H1 (cell line): ENCODE results near the gene FMOD. TPM values are rescaled to one million over a fixed set of nuclear protein-coding genes. Genes with fewer than 3 reads are reported as not detected.
A peak's percentile ranks its signal among the peaks of the same experiment; 100 is the strongest.

ENCODE experiments used
- CTCF ChIA-PET: fragments of 300-600 bp; sonication (Branson Sonifier 250); formaldehyde crosslinking; loops from one replicate; lab custom pipeline; 2021; ENCODE audit not compliant: partially characterized antibody; lab: Charles Lee
- POLR2A ChIA-PET: fragments of 300-600 bp; sonication (Branson Sonifier 250); formaldehyde crosslinking; loops from one replicate; lab custom pipeline; 2021; ENCODE audit warnings: inconsistent platforms; ENCODE audit not compliant: partially characterized antibody; lab: Charles Lee
- DNase-seq, 2 experiments: peaks; one replicate each; pipeline versions ENCODE4 v3.0.0 to v3.0.0-alpha.2; 2010 to 2022; ENCODE audit warnings: low spot score in 2 of 2, low read depth in 1 of 2, mixed read lengths in 1 of 2
- FAIRE-seq: peaks from 2 replicates; lab custom pipeline; 2011; peaks lifted over from hg19 to GRCh38; lab: Jason Lieb, UNC
- H2AFZ ChIP-seq: 2 replicates; pipeline ENCODE4 v1.8.1; 2012; ENCODE audit warnings: low read length, inconsistent platforms
- H2AK5ac ChIP-seq: 2 replicates; pipeline ENCODE4 v1.6.1; 2013; ENCODE audit warnings: low read depth, low read length
- H2BK120ac ChIP-seq: replicated peaks from 2 replicates; pipeline ENCODE3; 2013; ENCODE audit warnings: low read depth, low read length, inconsistent platforms
- H2BK12ac ChIP-seq: 2 replicates; pipeline ENCODE4 v1.6.1; 2013; ENCODE audit warnings: low read depth, low read length
- H2BK15ac ChIP-seq: 2 replicates; pipeline ENCODE4 v1.6.1; 2013; ENCODE audit warnings: low read length
- H2BK20ac ChIP-seq: 2 replicates; pipeline ENCODE4 v1.6.1; 2013; ENCODE audit warnings: low read length
- H2BK5ac ChIP-seq: 2 replicates; pipeline ENCODE4 v1.6.1; 2013; ENCODE audit warnings: low read depth, low read length
- H3K14ac ChIP-seq: 2 replicates; pipeline ENCODE4 v1.6.1; 2013; ENCODE audit warnings: inconsistent platforms; ENCODE audit not compliant: insufficient read length
- H3K18ac ChIP-seq: 2 replicates; pipeline ENCODE4 v1.6.1; 2013; ENCODE audit warnings: low read length; ENCODE audit errors: extremely low read depth
- H3K23ac ChIP-seq: 2 replicates; pipeline ENCODE4 v1.6.1; 2013; ENCODE audit warnings: inconsistent platforms; ENCODE audit not compliant: insufficient read length
- H3K23me2 ChIP-seq: 2 replicates; pipeline ENCODE4 v1.6.1; 2013; ENCODE audit warnings: low read depth, low read length
- H3K27ac ChIP-seq: 2 replicates; pipeline ENCODE4 v1.6.1; 2011; ENCODE audit warnings: low read depth, low read length, inconsistent platforms
- H3K27me3 ChIP-seq, 4 experiments: replicated peaks in 1 of 4; 1 replicate in 1 of 4; 2 replicates in 3 of 4; pipeline versions ENCODE4 v1.6.1 to v1.8.1; 2011 to 2013; ENCODE audit warnings: low read length in 3 of 4, mild to moderate bottlenecking in 3 of 4, inconsistent platforms in 2 of 4, mixed read lengths in 2 of 4, moderate library complexity in 1 of 4; ENCODE audit not compliant: control insufficient read depth in 3 of 4, insufficient read depth in 3 of 4; ENCODE audit errors: extremely low read depth in 1 of 4
- H3K36me3 ChIP-seq, 4 experiments: 2 replicates each; pipeline versions ENCODE4 v1.6.1 to v1.8.1; 2011 to 2013; ENCODE audit warnings: mild to moderate bottlenecking in 4 of 4, low read length in 3 of 4, moderate library complexity in 2 of 4, control low read depth in 1 of 4, inconsistent platforms in 1 of 4; ENCODE audit not compliant: insufficient read depth in 4 of 4, control insufficient read depth in 2 of 4
- H3K4ac ChIP-seq: replicated peaks from 2 replicates; pipeline ENCODE3; 2013; ENCODE audit warnings: low read length, low read depth, mixed read lengths, inconsistent platforms; ENCODE audit not compliant: insufficient read length
- H3K4me1 ChIP-seq, 4 experiments: replicated peaks in 1 of 4; 1 replicate in 1 of 4; 2 replicates in 3 of 4; pipeline versions ENCODE4 v1.6.1 to v1.8.1; 2011 to 2013; ENCODE audit warnings: low read length in 3 of 4, inconsistent platforms in 2 of 4, mixed read lengths in 1 of 4; ENCODE audit not compliant: insufficient read depth in 4 of 4, control insufficient read depth in 3 of 4
- H3K4me2 ChIP-seq, 2 experiments: 2 replicates each; pipeline versions ENCODE4 v1.6.1 to v1.8.1; 2011 to 2013; ENCODE audit warnings: low read depth in 2 of 2, low read length in 2 of 2, control low read depth in 1 of 2, inconsistent platforms in 1 of 2, mild to moderate bottlenecking in 1 of 2; ENCODE audit not compliant: insufficient read depth in 1 of 2
- H3K4me3 ChIP-seq, 4 experiments: fragments of 200-600, 300-600 bp in 1 of 4; sonication (generic), shearing (Covaris generic), sonication (Bioruptor Twin) in 1 of 4; 2 replicates each; pipeline versions ENCODE4 v1.5.1 to v1.8.1; 2011 to 2016; ENCODE audit warnings: low read length in 4 of 4, low read depth in 3 of 4, control low read depth in 2 of 4, inconsistent platforms in 2 of 4, mild to moderate bottlenecking in 2 of 4, mixed read lengths in 1 of 4, moderate library complexity in 1 of 4; ENCODE audit not compliant: insufficient read depth in 2 of 4; ENCODE audit errors: extremely low read depth in 1 of 4
- H3K56ac ChIP-seq: replicated peaks from 2 replicates; pipeline ENCODE3; 2013; ENCODE audit warnings: low read depth, mild to moderate bottlenecking, mixed read lengths, low read length, inconsistent platforms; ENCODE audit not compliant: insufficient read length
- H3K79me1 ChIP-seq: 2 replicates; pipeline ENCODE4 v1.6.1; 2013; ENCODE audit warnings: low read depth, low read length, control low read depth
- H3K79me2 ChIP-seq, 2 experiments: 2 replicates each; pipeline versions ENCODE4 v1.6.1 to v1.8.1; 2012 to 2013; ENCODE audit warnings: low read length in 2 of 2, mild to moderate bottlenecking in 2 of 2, inconsistent platforms in 1 of 2; ENCODE audit not compliant: insufficient read depth in 2 of 2, control insufficient read depth in 1 of 2
- H3K9ac ChIP-seq, 4 experiments: replicated peaks in 1 of 4; 1 replicate in 1 of 4; 2 replicates in 3 of 4; pipeline versions ENCODE4 v1.6.1 to v1.8.1; 2011 to 2013; ENCODE audit warnings: low read depth in 3 of 4, low read length in 3 of 4, control low read depth in 2 of 4, mild to moderate bottlenecking in 2 of 4, moderate library complexity in 2 of 4, inconsistent platforms in 1 of 4; ENCODE audit errors: extremely low read depth in 1 of 4
- H3K9me3 ChIP-seq, 2 experiments: 2 replicates each; pipeline versions ENCODE4 v1.6.1 to v1.8.1; 2012 to 2013; ENCODE audit warnings: mild to moderate bottlenecking in 2 of 2, moderate library complexity in 2 of 2, control low read depth in 1 of 2, inconsistent platforms in 1 of 2, low read depth in 1 of 2, low read length in 1 of 2, mixed read lengths in 1 of 2; ENCODE audit not compliant: insufficient read depth in 2 of 2
- H4K20me1 ChIP-seq, 2 experiments: replicated peaks in 1 of 2; 2 replicates each; pipeline versions ENCODE3 to v1.8.1; 2011 to 2013; ENCODE audit warnings: inconsistent platforms in 2 of 2, low read length in 2 of 2, mild to moderate bottlenecking in 1 of 2; ENCODE audit not compliant: insufficient read depth in 2 of 2, control insufficient read depth in 1 of 2
- H4K5ac ChIP-seq: 2 replicates; pipeline ENCODE4 v1.6.1; 2013; ENCODE audit warnings: low read length, low read depth, mixed read lengths, inconsistent platforms; ENCODE audit not compliant: insufficient read length
- H4K8ac ChIP-seq: 2 replicates; pipeline ENCODE4 v1.8.0; 2013; ENCODE audit warnings: mild to moderate bottlenecking, moderate library complexity, low read length, inconsistent platforms; ENCODE audit not compliant: insufficient read depth; ENCODE audit errors: extremely low read depth
- H4K91ac ChIP-seq: replicated peaks from 2 replicates; pipeline ENCODE3; 2013; ENCODE audit warnings: low read length, mixed read lengths, inconsistent platforms; ENCODE audit not compliant: insufficient read length
- CHD1 ChIP-seq: IDR thresholded peaks from 2 replicates; pipeline ENCODE4 v1.6.1; 2012; ENCODE audit warnings: low read depth, low read length, improper control_type of control experiment
- CHD2 ChIP-seq: IDR thresholded peaks from 2 replicates; pipeline ENCODE4 v1.6.1; 2012; ENCODE audit warnings: low read length, improper control_type of control experiment
- CREB1 ChIP-seq: IDR thresholded peaks from 2 replicates; pipeline ENCODE4 v1.6.1; 2012; ENCODE audit warnings: inconsistent platforms
- EZH2 ChIP-seq: fragments of 200-600 bp; sonication (generic); IDR thresholded peaks from 2 replicates; pipeline ENCODE4 v1.7.1; 2012; ENCODE audit warnings: low read depth, mild to moderate bottlenecking, moderate library complexity, low read length, inconsistent platforms; ENCODE audit not compliant: severe bottlenecking
- HDAC2 ChIP-seq, 2 experiments: fragments of 300-600 bp in 1 of 2; sonication (generic) in 1 of 2; IDR thresholded peaks; 2 replicates each; pipeline ENCODE4 v1.6.1; 2011 to 2012; ENCODE audit warnings: low read depth in 2 of 2, low read length in 2 of 2, mild to moderate bottlenecking in 2 of 2, moderate library complexity in 2 of 2, borderline replicate concordance in 1 of 2, inconsistent platforms in 1 of 2
- JUN ChIP-seq: IDR thresholded peaks from 2 replicates; pipeline ENCODE4 v1.6.1; 2011; ENCODE audit warnings: low read depth, mild to moderate bottlenecking, improper control_type of control experiment, low read length
- RAD21 ChIP-seq, 2 experiments: IDR thresholded peaks in 1 of 2; conservative IDR thresholded peaks in 1 of 2; 2 replicates each; pipeline ENCODE4 v1.6.1; 2011; ENCODE audit warnings: low read depth in 2 of 2, low read length in 2 of 2, improper control_type of control experiment in 1 of 2, inconsistent platforms in 1 of 2, mild to moderate bottlenecking in 1 of 2, moderate library complexity in 1 of 2
- RNF2 ChIP-seq: fragments of 200-900, 300-1000 bp; sonication (generic); IDR thresholded peaks from 2 replicates; pipeline ENCODE4 v1.7.1; 2016; ENCODE audit warnings: borderline replicate concordance, low read depth, mild to moderate bottlenecking, antibody characterized with exemption, low read length; ENCODE audit not compliant: poor library complexity, severe bottlenecking; ENCODE audit errors: missing control alignments
- TAF1 ChIP-seq: IDR thresholded peaks from 2 replicates; pipeline ENCODE4 v1.6.1; 2011; ENCODE audit warnings: mild to moderate bottlenecking, low read depth, low read length
- WGBS, 2 experiments: shearing (Covaris generic) in 1 of 2; methylation state at CpG; one replicate each; pipeline versions ENCODE4 v1.1.6 to v1.1.7; 2013 to 2015; ENCODE audit warnings: low lambda C conversion rate in 2 of 2, mixed read lengths in 2 of 2, inconsistent platforms in 1 of 2, low coverage in 1 of 2, missing lambda C conversion rate in 1 of 2; ENCODE audit not compliant: insufficient replicate concordance in 2 of 2, insufficient coverage in 1 of 2, insufficient read length in 1 of 2; ENCODE audit errors: extremely low coverage in 1 of 2, missing lambda C conversion rate in 1 of 2; 5-methylcytosine and 5-hydroxymethylcytosine counted together
- polyA plus RNA-seq, 7 experiments: library from polyadenylated mRNA; depleted of rRNA in 3 of 7; stranded (reverse) in 5 of 7; unstranded in 2 of 7; fragments of >200 nt in 5 of 7; fragments of 200-250 nt in 2 of 7; gene quantifications; 1 replicate in 5 of 7; 2 replicates in 1 of 7; 4 replicates in 1 of 7; pipeline versions ENCODE4 v1.2.1 to v1.2.3, GENCODE V29; 2011 to 2013; ENCODE audit warnings: missing spikeins in 2 of 7, mixed read lengths in 2 of 7
- total RNA-seq: library from RNA; stranded (reverse); fragmentation: NEBNext Ultra II Directional; extraction: Animal tissue kit (Norgen Biotek cat#: 25700); gene quantifications from 2 replicates; pipeline ENCODE4 v1.2.1, GENCODE V29; 2021
- TF ChIP-seq, protein P1 (sequence below): IDR thresholded peaks from 2 replicates; pipeline ENCODE4 v1.6.1; 2012; ENCODE audit warnings: inconsistent platforms

The FMOD gene
- total and polyA plus RNA-seq, 2 of the 8 experiments (the other 6 are each of a cell fraction or from before 2014, with no cell fraction given) = 0.17 to 0.32 TPM

DNA sequence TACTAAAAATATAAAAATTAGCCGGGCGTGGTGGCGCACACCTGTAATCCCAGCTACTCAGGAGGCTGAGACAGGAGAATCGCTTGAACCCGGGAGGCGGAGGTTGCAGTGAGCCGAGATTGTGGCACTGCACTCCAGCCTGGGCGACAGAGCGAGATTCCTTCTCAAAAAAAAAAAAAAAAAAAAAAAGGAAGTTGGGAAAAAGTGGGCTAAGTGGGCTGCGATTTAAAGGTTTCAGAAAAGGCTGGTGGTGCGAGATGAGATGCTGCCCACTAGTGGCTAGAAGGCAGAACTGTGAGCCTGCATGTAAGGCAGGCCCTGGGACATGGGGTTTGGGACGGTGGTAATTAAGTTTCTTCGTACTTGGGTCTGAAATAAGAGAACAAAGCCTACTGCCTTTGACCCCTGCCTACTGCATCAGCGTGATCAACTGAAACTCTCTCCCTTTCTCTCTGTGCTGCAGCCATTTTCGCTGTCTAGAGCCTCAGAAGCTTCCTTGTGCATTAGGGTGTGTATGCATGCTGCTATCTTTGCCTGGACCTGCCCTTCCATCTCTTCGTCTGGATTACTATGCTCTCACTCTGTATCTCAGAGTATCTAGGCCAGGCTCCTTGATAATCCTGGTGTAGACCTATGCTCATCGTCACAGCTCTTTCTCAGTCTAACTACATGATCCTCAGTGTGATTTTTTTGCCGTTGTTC is 12.4 kb downstream of the FMOD start:
- WGBS, 2 experiments = 42% methylated on average over 15 of the region's 18 CpGs; no CpG with 5 or more reads in 1 of the 2 experiments
- DNase-seq = no peak
- no peak overlapping the region for H2BK15ac ChIP-seq
- POLR2A ChIA-PET = no interaction called here
- no peak overlapping the region for H3K27ac ChIP-seq
- no peak overlapping the region for H2BK5ac ChIP-seq
- no peaks in the 10 kb centered on the region for H3K36me3 ChIP-seq
- H3K79me2 ChIP-seq = no peaks in the 10 kb centered on the region
- no peak overlapping the region for H3K4ac ChIP-seq
- 0 out of 2 replicates have a peak, but pooled peaks cover 2% of the 10 kb centered on the region for H3K23me2 ChIP-seq
- no peak overlapping the region for H3K18ac ChIP-seq
- H4K91ac ChIP-seq = peak overlapping the region; percentile 4
- H3K56ac ChIP-seq = no peak overlapping the region
- peak overlapping the region; percentile 89; the same call in 1 of the 2 replicates for H2AFZ ChIP-seq
- H3K79me1 ChIP-seq = no peaks in the 10 kb centered on the region
- H3K14ac ChIP-seq = no peak overlapping the region
- no peak overlapping the region for H3K9ac ChIP-seq
- peaks cover 0 to 3% (median 0%) of the 10 kb centered on the region in 4 experiments; a peak in 2 of 7 replicates for H3K27me3 ChIP-seq
- H4K8ac ChIP-seq = peak overlapping the region; percentile 47; the same call in 1 of the 2 replicates
- FAIRE-seq = no peak
- no peak overlapping the region for H2BK120ac ChIP-seq
- H2BK20ac ChIP-seq = 0 out of 2 replicates have a peak overlapping the region, but pooled peaks have one; percentile 23
- H2BK12ac ChIP-seq = peak overlapping the region; percentile 78; the same call in 1 of the 2 replicates
- no peaks in the 10 kb centered on the region; a peak in 1 of 4 replicates for H3K9me3 ChIP-seq
- H4K20me1 ChIP-seq = no peaks in the 10 kb centered on the region
- H3K4me1 ChIP-seq = peaks cover 2 to 4% (median 3%) of the 10 kb centered on the region in 4 experiments; a peak in 5 of 7 replicates
- no peak overlapping the region for H3K4me2 ChIP-seq
- no peak overlapping the region for H3K4me3 ChIP-seq
- CTCF ChIA-PET = interaction anchor here (0.6 to 24.2 kb wide), 22 partner anchors 13 to 1303 kb away, joined by 3 to 785 read pairs (median 6); partner anchors contain the start of genes FMOD and PRELP
- H3K23ac ChIP-seq = no peak overlapping the region
- no peak overlapping the region for H4K5ac ChIP-seq
- H2AK5ac ChIP-seq = no peak overlapping the region
- TF ChIP-seq EZH2 = no peak
- TF ChIP-seq RAD21 (IDR thresholded peaks at IDR 0.05 in 1 of 2, conservative IDR thresholded peaks at IDR 0.05 in 1 of 2; ENCODE audit: low read depth in 2 of 2, low read length in 2 of 2) = peak; percentile 87 to 88
- no peak for TF ChIP-seq CREB1
- no peak for TF ChIP-seq HDAC2 (IDR thresholded peaks at IDR 0.05; ENCODE audit: borderline replicate concordance in 1 of 2, low read depth in 2 of 2, low read length in 2 of 2)
- TF ChIP-seq JUN = no peak
- TF ChIP-seq CHD1 = no peak
- TF ChIP-seq TAF1 = no peak
- no peak for TF ChIP-seq CHD2
- TF ChIP-seq, protein P1, sequence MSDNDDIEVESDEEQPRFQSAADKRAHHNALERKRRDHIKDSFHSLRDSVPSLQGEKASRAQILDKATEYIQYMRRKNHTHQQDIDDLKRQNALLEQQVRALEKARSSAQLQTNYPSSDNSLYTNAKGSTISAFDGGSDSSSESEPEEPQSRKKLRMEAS = no peak
- TF ChIP-seq RNF2 = no peak
